GM21515 (cell line): Measurements from ENCODE around the gene RABEPK.
"Not testable (repeated sequence)": the region's sequence is repeated elsewhere in the genome, so short reads cannot be mapped to it uniquely, and the experiment has no call there.

Experiments
- ATAC-seq: cut with Tn5 transposase; IDR thresholded peaks from one replicate; pipeline ENCODE4 v1.9.1; 2021; ENCODE audit not compliant: unreplicated experiment

Gene RABEPK

GRCh38 chr9:125241863-125242739 lies 41.8 kb downstream of the RABEPK start:
- peak; percentile 20 for ATAC-seq

- no peak for ATAC-seq
Measured at GRCh38 chr9:125243792-125244260, 43.5 kb downstream of the RABEPK start.

DNA sequence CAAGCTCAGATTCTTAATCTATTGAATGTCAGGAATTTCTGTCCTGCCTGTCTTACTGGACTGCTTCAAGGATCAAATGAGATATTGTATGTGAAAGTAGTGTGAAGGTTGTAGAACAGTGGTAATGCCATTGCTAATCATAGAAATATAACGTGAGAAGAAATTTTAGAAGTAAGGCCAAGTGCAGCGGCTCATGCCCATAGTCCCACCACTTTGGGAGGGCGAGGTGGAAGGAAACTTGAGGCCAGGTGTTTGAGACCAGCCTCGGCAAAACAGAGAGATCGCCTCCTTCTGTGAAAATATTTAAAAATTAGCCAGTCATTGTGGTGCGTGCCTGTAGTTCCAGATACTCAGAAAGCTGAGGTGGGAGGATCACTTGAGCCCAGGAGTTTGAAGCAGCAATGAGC lies 45.9 kb downstream of the RABEPK start:
- ATAC-seq, result no peak

DNA sequence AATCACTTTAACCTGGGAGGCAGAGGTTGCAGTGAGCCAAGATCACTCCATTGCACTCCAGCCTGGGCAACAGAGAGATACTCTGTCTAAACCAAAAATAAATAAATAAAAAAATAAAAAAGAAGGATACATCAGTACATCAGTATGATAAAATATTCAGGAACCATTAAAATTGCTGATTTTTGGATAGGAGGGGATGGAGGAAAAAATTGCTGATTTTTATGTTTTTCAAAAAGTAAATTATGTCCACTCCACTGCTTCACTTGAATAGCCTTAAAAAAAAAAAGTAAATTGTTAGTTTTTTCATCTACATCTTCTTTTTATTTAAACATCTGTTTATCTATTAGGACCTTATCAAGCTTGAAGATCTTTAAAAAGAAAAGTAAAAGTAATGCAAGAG lies 53.9 kb downstream of the RABEPK start:
- no peak for ATAC-seq

- no peak for ATAC-seq
Measured at GRCh38 chr9:125255781-125256391, 55.5 kb downstream of the RABEPK start.

- ATAC-seq, result no peak
Measured at GRCh38 chr9:125258160-125258785, 57.9 kb downstream of the RABEPK start.

DNA sequence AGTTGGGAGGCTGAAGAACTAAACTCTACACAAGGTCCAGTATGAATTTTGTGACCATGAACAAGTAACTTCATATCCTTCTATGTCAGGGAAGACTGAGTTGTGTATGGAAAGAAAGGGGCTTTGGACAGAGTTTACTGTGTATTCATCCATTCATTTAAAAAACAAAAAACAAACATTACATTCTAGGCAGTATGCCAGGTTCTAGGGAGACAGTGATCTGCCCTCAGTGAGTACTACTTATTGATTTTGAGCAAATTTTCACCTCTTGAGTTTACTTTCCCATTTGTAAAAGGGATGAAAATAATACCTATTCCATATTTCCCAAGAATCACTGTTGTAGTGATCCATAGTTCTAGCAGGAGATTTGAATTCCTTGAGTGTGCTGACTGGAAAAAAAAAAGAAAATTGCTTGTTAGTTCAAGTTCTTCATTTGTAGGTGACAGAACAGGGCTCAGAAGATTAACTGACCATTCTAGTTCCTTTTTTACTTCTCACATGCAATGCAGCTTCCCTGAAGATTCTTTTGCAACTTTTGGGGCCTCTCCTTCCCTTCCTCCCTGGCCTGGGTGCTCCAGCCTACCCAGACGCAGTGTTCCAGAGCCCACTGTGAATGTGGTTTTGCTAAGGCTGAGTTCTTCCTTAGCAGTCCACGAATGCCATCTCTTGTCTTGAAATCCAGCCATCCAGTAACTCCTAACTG lies 58.6 kb downstream of the RABEPK start:
- ATAC-seq, result no peak

DNA sequence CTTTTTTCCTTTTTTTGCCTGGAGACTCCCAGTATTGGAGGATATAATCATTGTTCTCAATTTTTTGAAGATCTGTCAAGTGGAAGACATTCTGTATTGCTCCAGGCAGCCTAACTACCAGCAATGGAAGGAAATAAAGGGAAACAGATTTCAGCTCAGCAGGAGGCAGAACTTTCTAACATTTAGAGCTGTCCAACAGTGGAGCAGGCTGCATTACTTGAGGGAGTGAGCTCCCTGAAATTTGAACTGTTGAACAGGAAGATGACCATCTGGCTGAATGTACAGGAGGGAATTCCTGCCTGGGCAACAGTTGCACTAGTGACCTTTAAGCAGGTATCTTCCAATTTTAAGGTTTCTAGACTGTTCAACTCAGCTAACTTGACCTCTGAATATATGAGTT lies 60.2 kb downstream of the RABEPK start:
- no peak for ATAC-seq

- peak; percentile 93 for ATAC-seq
Measured at GRCh38 chr9:125261501-125262293, 61.4 kb downstream of the RABEPK start, which contains the start of gene GAPVD1. GAPVD1 (plus strand) TSS chr9:125261826; CDS start chr9:125298922, 37,096 bp downstream.

GRCh38 chr9:125262294-125262991 lies 62.1 kb downstream of the RABEPK start:
- ATAC-seq, result no peak

DNA sequence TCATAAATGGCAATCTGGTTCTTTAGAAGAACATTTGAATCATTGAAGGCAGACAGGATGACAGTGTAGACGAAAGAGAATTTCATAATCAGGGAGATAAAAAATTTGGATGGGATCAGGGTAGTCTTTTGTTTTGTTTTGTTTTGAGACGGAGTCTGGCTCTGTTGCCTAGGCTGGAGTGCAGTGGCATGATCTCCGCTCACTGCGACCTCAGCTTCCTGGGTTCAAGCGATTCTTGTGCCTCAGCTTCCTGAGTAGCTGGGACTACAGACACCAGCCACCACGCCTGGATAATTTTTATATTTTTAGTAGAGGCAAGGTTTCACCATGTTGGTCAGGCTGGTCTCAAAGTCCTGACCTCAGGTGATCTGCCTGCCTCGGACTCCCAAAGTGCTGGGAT lies 63.7 kb downstream of the RABEPK start:
- ATAC-seq, result not testable (repeated sequence)

- ATAC-seq, result no peak
Measured at GRCh38 chr9:125268394-125269013, 68.2 kb downstream of the RABEPK start.

DNA sequence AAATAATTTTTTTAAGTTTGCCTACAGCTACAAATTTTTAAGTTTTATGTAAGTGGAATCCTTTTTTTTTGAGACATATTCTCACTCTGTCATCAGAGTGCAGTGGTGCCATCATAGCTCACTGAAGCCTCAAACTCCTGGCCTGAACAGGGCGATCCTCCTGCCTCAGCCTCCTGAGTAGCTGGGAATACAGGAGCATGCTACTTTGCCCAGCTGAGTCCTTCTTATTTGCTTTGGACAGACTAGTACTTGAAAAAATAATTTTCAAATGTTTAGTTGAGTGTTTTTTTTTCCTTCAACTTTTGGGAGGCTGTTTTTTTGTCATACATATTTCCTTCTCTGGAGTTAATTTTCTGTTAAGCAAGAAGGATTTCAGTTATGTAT lies 68.7 kb downstream of the RABEPK start:
- ATAC-seq, result no peak

GRCh38 chr9:125271081-125271480 lies 70.7 kb downstream of the RABEPK start:
- ATAC-seq, result no peak

DNA sequence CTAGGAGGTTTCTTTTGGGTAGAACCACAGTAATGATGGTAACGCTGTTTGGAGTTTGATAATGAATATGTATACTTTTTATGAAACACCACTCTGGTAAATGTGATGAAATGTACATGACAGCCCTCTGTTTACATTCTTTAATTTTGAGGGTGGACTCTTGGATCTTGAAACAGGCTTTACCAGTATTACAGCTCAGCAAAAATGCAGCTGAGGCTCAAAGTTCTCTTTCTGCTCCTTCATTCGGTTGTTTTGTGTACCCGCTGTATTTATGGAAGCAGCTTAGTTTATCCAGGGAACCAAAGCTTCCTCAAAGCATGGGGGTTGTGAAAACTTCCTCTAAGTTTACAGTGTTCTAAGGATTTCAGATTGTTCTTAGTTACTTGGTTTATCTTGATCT lies 72.4 kb downstream of the RABEPK start:
- no peak for ATAC-seq

DNA sequence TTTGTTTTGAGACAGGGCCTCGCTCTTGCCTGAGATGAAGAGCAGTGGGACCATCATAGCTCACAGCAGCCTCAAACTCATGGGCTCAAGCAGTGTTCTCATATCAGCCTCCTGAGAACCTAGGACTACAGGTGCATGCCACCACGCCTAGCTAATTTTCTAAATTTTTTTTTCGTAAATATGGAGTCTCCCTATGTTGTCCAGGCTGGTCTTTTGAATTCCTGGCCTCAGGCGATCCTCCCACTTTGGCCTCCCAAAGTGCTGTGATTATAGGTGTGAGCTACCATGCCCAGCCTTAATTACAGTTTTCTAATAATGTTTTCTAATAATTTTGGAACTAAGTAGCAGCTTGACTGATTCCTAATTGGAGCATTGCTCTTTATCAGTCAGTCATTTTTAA lies 76.4 kb downstream of the RABEPK start:
- no peak for ATAC-seq

GRCh38 chr9:125277411-125277810 lies 77.1 kb downstream of the RABEPK start:
- no peak for ATAC-seq

- no peak for ATAC-seq
Measured at GRCh38 chr9:125280945-125281344, 80.6 kb downstream of the RABEPK start.
